ENCODE measurements around the gene SIRPB1. TPM values are rescaled to one million over a fixed set of nuclear protein-coding genes. Genes with fewer than 3 reads are reported as not detected.

Gene SIRPB1
- total RNA-seq: 10 to 100 TPM in 1 of 2 donors, 1 to 10 TPM in 1; 1.9 to 11.2 TPM
- long read RNA-seq, donor 1: 0 reads
- long read RNA-seq, donor 2: 0 reads

- DNase-seq (ENCODE audit: low spot score): no peak
- intact Hi-C loops (cut with DNase I): no loop called here
These were observed at the start of gene SIRPB1 for GRCh38 chr20:1619861-1620444. SIRPB1 (minus strand) TSS chr20:1620009; CDS start chr20:1619944, 65 bp downstream.

GRCh38 chr20:1669304-1669703 is 49.5 kb upstream of the SIRPB1 start:
- no peak for DNase-seq (ENCODE audit: low spot score)
- intact Hi-C loops (cut with DNase I): no loop called here

DNA sequence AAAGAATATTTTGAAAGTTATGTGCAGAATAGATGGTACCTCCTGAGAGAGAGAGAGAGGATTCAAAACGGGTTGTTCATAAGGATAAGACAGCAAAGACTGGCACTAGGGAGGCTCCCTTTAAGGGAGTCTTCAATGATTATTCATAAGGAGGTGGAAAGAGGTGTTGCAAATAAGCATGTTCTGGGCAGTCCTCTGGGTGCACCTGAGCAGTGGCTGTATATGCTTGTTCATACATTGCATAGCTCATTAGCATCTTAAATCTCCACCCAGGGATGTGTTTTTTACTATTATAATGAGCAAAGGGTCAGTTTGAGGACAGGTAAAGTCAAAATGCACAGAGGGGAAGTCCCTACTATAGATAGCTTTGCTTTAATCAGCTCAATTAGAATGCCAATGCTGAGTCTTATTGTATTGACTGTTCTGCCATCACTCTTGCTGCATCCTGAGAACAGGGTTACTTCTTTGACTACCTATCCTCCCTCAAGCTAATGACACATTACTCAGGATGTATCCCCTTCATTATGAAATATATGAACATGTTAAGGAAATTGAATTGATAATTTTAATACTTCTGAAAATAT is 47.8 kb upstream of the SIRPB1 start:
- DNase-seq (ENCODE audit: low spot score): no peak
- intact Hi-C loops (cut with DNase I): no loop called here

DNA sequence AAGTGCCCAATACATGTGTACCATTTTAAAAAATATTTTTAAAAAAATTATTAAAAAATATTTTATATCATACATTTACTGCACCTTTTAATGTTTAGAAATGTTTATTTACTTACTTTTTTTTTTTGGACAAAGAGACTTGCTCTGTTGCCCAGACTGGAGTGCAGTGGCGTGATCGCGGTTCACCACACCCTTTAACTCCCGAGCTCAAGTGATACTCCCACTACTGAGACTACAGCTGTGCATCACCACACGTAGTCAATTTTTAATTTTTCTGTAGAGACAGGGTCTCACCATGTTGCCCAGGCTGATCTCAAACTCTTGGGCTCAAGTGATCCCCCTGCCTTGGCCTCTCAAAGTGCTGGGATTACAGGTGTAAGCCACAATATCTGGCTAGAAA is 47.0 kb upstream of the SIRPB1 start:
- intact Hi-C loops (cut with DNase I): no loop called here

DNA sequence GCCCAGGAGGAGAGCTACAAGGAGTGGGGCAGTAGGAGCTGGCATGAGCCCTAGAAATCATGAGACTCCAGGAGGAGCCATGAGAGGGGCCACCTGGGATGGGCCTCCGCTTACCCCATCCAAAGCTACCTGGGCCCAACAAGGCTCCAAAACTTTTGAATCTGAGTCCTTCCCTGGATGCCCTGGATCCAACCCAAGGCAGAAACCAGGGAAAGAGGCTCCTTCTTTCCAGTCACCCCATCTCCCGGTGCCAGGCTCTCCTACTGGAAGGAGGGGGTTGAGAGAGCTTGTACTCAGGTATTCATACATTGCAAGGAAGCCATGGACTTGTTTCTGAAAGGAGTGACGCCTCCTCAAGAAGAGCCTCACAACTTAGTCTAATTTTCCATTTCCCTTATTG is 45.5 kb upstream of the SIRPB1 start:
- intact Hi-C loops (cut with DNase I): no loop called here
- no peak for DNase-seq (ENCODE audit: low spot score)

More for the DNA sequence above, 47.0 kb upstream of the SIRPB1 start:
- no peak for DNase-seq (ENCODE audit: low spot score)

DNA sequence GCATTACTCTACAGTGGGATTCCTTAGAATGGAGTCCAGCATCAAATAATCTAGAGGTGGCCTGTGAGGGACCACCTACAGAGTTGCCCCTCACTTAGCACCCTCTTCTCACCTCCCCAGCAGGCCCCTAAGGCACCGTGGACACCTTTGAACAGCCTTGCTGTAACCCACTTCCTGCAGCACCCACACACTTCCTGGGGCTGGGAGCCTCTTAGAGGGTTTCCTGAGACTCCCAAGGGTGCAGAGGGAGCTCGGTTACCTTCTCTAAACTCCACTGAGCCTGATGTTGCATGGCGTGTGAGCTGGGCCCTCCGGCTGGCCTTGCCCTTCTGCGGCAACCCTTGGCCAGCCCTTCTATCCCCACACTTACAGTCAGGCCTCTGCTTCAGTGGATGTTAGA is 45.1 kb upstream of the SIRPB1 start:
- intact Hi-C loops (cut with DNase I): no loop called here
- DNase-seq (ENCODE audit: low spot score): no peak

GRCh38 chr20:1663917-1664316 is 44.1 kb upstream of the SIRPB1 start:
- intact Hi-C loops (cut with DNase I): no loop called here

GRCh38 chr20:1661542-1662299 is 41.9 kb upstream of the SIRPB1 start:
- intact Hi-C loops (cut with DNase I): no loop called here
- no peak for DNase-seq (ENCODE audit: low spot score)

More at GRCh38 chr20:1663917-1664316, 44.1 kb upstream of the SIRPB1 start:
- DNase-seq (ENCODE audit: low spot score): no peak

DNA sequence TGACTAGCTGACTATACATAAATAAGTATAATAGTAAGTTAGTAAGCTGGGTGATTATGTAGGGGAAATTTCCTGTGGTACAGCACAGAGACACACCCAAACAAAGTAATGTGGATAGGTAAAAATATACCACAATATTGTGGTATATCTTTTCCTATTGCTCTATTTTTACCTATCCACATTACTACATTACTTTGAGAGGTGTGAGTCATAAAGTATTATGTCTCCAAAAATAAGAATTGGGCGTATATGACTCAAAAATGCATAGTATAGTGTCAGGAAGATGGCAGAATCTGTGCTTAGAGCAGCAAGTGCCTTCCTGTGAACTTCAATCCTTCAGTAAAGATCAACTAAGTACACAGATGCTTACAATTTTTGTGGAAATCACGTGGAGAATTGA is 40.4 kb upstream of the SIRPB1 start:
- DNase-seq (ENCODE audit: low spot score): no peak
- intact Hi-C loops (cut with DNase I): no loop called here

GRCh38 chr20:1657556-1658334 is 37.9 kb upstream of the SIRPB1 start, which contains the start of gene SIRPG:
SIRPG (minus strand) TSS chr20:1657779; CDS start chr20:1657714, 65 bp downstream.
- intact Hi-C loops (cut with DNase I): no loop called here
- DNase-seq (ENCODE audit: low spot score): no peak

GRCh38 chr20:1656844-1657243 is 37.0 kb upstream of the SIRPB1 start:
- intact Hi-C loops (cut with DNase I): no loop called here

DNA sequence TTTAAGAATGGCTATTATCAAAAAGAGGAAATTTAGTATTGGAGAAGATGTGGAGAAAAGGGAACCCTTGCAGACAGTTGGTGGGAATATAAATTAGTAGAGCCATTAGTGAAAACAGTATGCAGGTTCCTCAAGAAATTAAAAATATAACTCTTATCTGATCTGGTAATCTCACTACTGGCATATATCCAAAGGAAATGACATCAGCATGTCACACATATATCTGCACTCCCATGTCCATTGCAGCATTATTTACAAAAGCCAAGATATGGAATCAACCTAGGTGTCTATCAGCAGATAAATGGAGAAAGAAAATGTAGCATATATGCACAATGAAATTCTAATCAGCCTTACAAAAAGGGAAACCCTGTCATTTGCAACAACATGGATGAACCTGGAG is 35.2 kb upstream of the SIRPB1 start:
- DNase-seq (ENCODE audit: low spot score): no peak
- intact Hi-C loops (cut with DNase I): no loop called here

More at GRCh38 chr20:1656844-1657243, 37.0 kb upstream of the SIRPB1 start:
- DNase-seq (ENCODE audit: low spot score): no peak

DNA sequence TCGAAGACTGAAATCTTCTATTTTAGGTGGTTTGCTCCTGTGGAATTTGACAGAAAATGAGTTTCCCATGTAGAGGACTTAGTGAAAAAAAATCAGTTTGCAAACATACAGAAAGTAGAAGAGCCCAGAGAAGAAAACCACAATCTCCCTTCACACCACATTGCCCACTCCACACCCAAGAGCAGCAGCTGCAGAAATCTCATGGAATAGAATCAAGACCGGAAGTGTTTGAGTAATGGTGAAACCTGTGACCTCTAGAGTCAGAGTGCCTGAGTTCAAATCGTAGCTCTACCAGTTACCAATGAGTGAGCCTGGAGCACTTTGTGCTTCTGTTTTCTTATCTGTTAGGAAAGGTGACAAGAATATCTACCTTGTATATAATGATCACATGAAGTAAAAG is 33.2 kb upstream of the SIRPB1 start:
- intact Hi-C loops (cut with DNase I): no loop called here
- DNase-seq (ENCODE audit: low spot score): no peak

DNA sequence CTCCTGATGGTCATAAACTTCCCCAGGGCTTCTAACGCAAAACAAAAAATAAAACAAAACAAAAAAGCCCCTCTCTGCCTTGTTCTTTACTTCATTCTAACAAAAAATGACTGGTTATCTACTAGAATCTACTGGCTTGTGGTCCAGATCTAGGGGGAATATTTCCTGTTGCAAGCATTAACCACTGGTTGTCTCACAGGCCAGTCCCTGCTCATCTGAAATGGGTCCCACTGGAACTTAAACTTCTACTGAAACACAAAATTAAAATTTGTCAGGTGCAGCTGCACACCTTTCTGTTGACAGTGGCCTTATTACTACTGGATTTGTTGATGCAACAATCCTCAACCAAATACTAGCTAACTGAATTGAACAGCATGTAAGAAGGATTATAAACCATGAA is 32.3 kb upstream of the SIRPB1 start:
- intact Hi-C loops (cut with DNase I): no loop called here
- no peak for DNase-seq (ENCODE audit: low spot score)

GRCh38 chr20:1651268-1652058 is 31.7 kb upstream of the SIRPB1 start:
- DNase-seq (ENCODE audit: low spot score): no peak
- intact Hi-C loops (cut with DNase I): no loop called here

DNA sequence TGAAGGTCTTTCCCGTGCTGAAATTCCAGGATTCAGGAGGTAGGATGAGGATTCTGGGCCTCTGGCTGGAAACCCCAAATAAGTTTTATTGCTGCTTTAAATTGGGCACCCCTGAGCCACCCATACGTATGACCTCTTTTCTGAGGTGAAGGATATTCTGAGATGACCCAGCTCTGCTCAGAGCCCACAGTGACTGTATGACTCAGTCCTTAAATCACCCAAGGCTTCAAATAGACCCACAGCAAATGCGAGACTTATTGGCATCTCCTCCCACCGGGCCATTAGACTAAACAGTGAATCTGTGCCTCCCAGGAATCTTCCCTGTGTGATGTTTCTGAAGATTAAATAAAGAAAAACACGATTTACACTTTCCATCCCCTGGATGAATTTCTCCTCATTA is 28.3 kb upstream of the SIRPB1 start:
- intact Hi-C loops (cut with DNase I): no loop called here
- DNase-seq (ENCODE audit: low spot score): no peak

DNA sequence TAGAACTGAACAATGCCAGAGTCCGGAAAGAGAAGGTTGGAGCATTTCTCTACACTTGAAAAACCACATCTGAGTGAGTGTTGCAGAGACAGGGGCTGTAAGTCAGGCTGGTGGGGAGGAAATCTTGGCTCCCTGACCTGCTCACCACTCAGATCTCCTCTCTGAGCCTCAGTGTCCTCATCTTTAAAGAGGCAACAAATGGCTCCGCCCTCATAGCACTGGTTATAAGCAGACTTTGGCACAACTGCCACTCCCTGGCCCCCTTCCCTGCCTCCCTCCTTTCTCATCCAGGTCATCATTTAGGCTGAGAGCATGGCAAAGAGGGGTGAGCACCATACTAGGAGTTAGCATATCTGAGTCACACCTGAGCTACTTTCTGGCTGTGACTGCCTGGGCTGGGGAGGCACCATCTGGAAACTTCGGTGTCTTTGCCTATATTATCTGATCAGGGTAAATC is 27.2 kb upstream of the SIRPB1 start:
- intact Hi-C loops (cut with DNase I): no loop called here
- no peak for DNase-seq (ENCODE audit: low spot score)

- DNase-seq (ENCODE audit: low spot score): no peak
- intact Hi-C loops (cut with DNase I): no loop called here
These were observed 24.5 kb upstream of the SIRPB1 start for GRCh38 chr20:1644101-1644962.

Measured in posterior vena cava (tissue), 2 donors.